Right lobe of liver (tissue), 6 donors: ENCODE measurements around the gene GNAT3. TPM values are rescaled to one million over a fixed set of nuclear protein-coding genes. Genes with fewer than 3 reads are reported as not detected.

Experiments used
- ATAC-seq, 4 donors: fragments of 200-7000 bp; cut with Tn5 transposase; one replicate each; pipeline ENCODE4 v1.9.1; 2020; ENCODE audit warnings: mild to moderate bottlenecking in 4 of 4, moderate library complexity in 4 of 4
- DNase-seq, 3 donors: peaks; one replicate each; pipeline ENCODE4 v3.0.0-alpha.2; 2020
- H3K27ac ChIP-seq, 3 donors: fragments of 200-600 bp; one replicate each; pipeline ENCODE4 v1.8.0; 2022
- H3K27me3 ChIP-seq, 2 donors: fragments of 200-600 bp; one replicate each; pipeline ENCODE4 v1.8.0; 2022
- H3K36me3 ChIP-seq, 4 donors: fragments of 200-600 bp; sonication (generic) in 1 of 4; one replicate each; pipeline versions ENCODE4 v1.5.1 to v1.8.0; 2017 to 2022; ENCODE audit warnings: control low read depth in 1 of 4
- H3K4me1 ChIP-seq, 4 donors: fragments of 200-600 bp; sonication (generic) in 1 of 4; one replicate each; pipeline versions ENCODE4 v1.5.1 to v1.8.0; 2017 to 2022; ENCODE audit warnings: control low read depth in 1 of 4
- H3K4me3 ChIP-seq, 3 donors: fragments of 200-600 bp; one replicate each; pipeline ENCODE4 v1.8.0; 2022
- H3K9me3 ChIP-seq, 4 donors: fragments of 200-600 bp; sonication (generic) in 1 of 4; one replicate each; pipeline versions ENCODE4 v1.5.1 to v1.8.0; 2017 to 2022; ENCODE audit warnings: control low read depth in 1 of 4
- CTCF ChIP-seq, 4 donors: fragments of 200-600 bp in 3 of 4; fragments of 450-650 bp in 1 of 4; IDR thresholded peaks; one replicate each; pipeline versions ENCODE4 v1.5.1 to v1.8.0; 2016 to 2022; ENCODE audit warnings: antibody characterized with exemption in 4 of 4, mild to moderate bottlenecking in 2 of 4
- POLR2A ChIP-seq: fragments of 450-650 bp; IDR thresholded peaks from one replicate; pipeline ENCODE4 v1.6.1; 2017; ENCODE audit warnings: antibody characterized with exemption, mild to moderate bottlenecking
- WGBS: methylation state at CpG from one replicate; pipeline ENCODE4 v1.1.6; 2018; ENCODE audit warnings: low coverage, low lambda C conversion rate; ENCODE audit not compliant: insufficient coverage; ENCODE audit errors: missing lambda C conversion rate; 5-methylcytosine and 5-hydroxymethylcytosine counted together
- intact Hi-C, 2 donors: fragments of 100-400 bp; cut with DNase I; formaldehyde crosslinking; loops; one replicate each; pipeline versions ENCODE4 v1.11.2 to v1.14.1; 2022
- long read RNA-seq: library from polyadenylated mRNA; unstranded; transcript quantifications from one replicate; pipeline ENCODE4 v2.0.0, GENCODE V29; 2019
- total RNA-seq, 6 experiments: library from RNA; depleted of rRNA in 2 of 6; stranded (reverse); fragments of >200 nt in 2 of 6; fragmentation: NEBNext Ultra II Directional in 3 of 6; extraction: Animal tissue kit (Norgen Biotek cat#: 25700) in 3 of 6; gene quantifications; one replicate each; pipeline versions ENCODE4 v1.1.0 to v1.2.4, GENCODE V29; 2016 to 2023
- donor health status: DM: no; HTN: yes; CAD: no.
- donor health status: DM: no; HTN: no; CAD: no.
- donor health status: DM: no; HTN: no; CAD: no.
- donor health status: DM: no; HTN: yes; CAD: no.
- donor health status: DM: no; HTN: yes; CAD: no.

The GNAT3 gene
- total RNA-seq, result not detected
- long read RNA-seq, result 0 reads

GRCh38 chr7:80511964-80512363, at the start of gene GNAT3:
GNAT3 (minus strand) TSS chr7:80512064; CDS start chr7:80511926, 138 bp downstream.
- TF ChIP-seq POLR2A (no peak), CTCF (IDR thresholded peaks at IDR 0.05) (no peak)
- no peaks in the 10 kb centered on the region for H3K4me1 ChIP-seq
- no peaks in the 10 kb centered on the region for H3K9me3 ChIP-seq
- ATAC-seq (no peak), DNase-seq (no peak)
- no peak within 1 kb of the TSS for H3K27ac ChIP-seq
- intact Hi-C loops, result no loop called here
- H3K36me3 ChIP-seq, result no peaks in the 10 kb centered on the region
- H3K27me3 ChIP-seq, result no peaks in the 10 kb centered on the region
- WGBS, result 62% methylated on average over 3 of the region's 3 CpGs
- H3K4me3 ChIP-seq, result no peak within 1 kb of the TSS

GRCh38 chr7:80558116-80558515, 46.3 kb upstream of the GNAT3 start:
- Histone ChIP-seq H3K9me3 (peaks cover 0 to 3% (median 0%) of the 10 kb centered on the region in 4 donors), H3K27me3 (no peaks in the 10 kb centered on the region), H3K4me3 (no peak overlapping the region), H3K36me3 (no peaks in the 10 kb centered on the region), H3K27ac (no peak overlapping the region), H3K4me1 (no peaks in the 10 kb centered on the region)
- TF ChIP-seq POLR2A (no peak), CTCF (IDR thresholded peaks at IDR 0.05) (no peak)
- intact Hi-C loops, result no loop called here
- WGBS, result 72% methylated on average over 3 of the region's 3 CpGs
- no peak for ATAC-seq
- DNase-seq, result no peak

- intact Hi-C loops, result no loop called here
Measured at GRCh38 chr7:80552031-80552694, 40.3 kb upstream of the GNAT3 start.

GRCh38 chr7:80550005-80550404, 38.1 kb upstream of the GNAT3 start:
- Histone ChIP-seq H3K4me1 (no peaks in the 10 kb centered on the region), H3K27ac (no peak overlapping the region), H3K36me3 (no peaks in the 10 kb centered on the region), H3K9me3 (no peaks in the 10 kb centered on the region), H3K27me3 (no peaks in the 10 kb centered on the region), H3K4me3 (no peak overlapping the region)
- ATAC-seq (no peak), DNase-seq (no peak)
- no peak for TF ChIP-seq POLR2A
- no peak for TF ChIP-seq CTCF (IDR thresholded peaks at IDR 0.05)
- 94% methylated on average over 2 of the region's 2 CpGs for WGBS
- intact Hi-C loops, result no loop called here

More at GRCh38 chr7:80552031-80552694, 40.3 kb upstream of the GNAT3 start:
- H3K27ac ChIP-seq, result no peak overlapping the region
- TF ChIP-seq POLR2A, result no peak
- no peak for TF ChIP-seq CTCF (IDR thresholded peaks at IDR 0.05)
- H3K9me3 ChIP-seq, result no peaks in the 10 kb centered on the region
- no peaks in the 10 kb centered on the region for H3K27me3 ChIP-seq
- 59% methylated on average over 1 of the region's 1 CpG for WGBS
- no peak overlapping the region for H3K4me3 ChIP-seq
- no peak for DNase-seq
- ATAC-seq, result no peak
- H3K36me3 ChIP-seq, result no peaks in the 10 kb centered on the region
- no peaks in the 10 kb centered on the region for H3K4me1 ChIP-seq
